Kidney (tissue), 14 donors: Measurements from ENCODE around the gene ROR1. TPM values are rescaled to one million over a fixed set of nuclear protein-coding genes. Genes with fewer than 3 reads are reported as not detected.

Experiments used
- DNase-seq, 5 donors: peaks; one replicate each; pipeline ENCODE4 v3.0.0-alpha.2; 2013 to 2020
- FAIRE-seq: peaks from 2 replicates; lab custom pipeline; 2012; peaks lifted over from hg19 to GRCh38; lab: Jason Lieb, UNC
- H3K27ac ChIP-seq, 2 donors: one replicate each; pipeline ENCODE4 v1.7.0; 2013; ENCODE audit warnings: low read depth in 2 of 2, low read length in 2 of 2, inconsistent platforms in 1 of 2
- H3K27me3 ChIP-seq: one replicate; pipeline ENCODE4 v1.7.1; 2013; ENCODE audit warnings: low read length, inconsistent platforms; ENCODE audit not compliant: control insufficient read depth, insufficient read depth
- H3K36me3 ChIP-seq, 3 donors: one replicate each; pipeline versions ENCODE4 v1.7.0 to v1.7.1; 2013; ENCODE audit warnings: low read length in 3 of 3, control low read depth in 1 of 3, inconsistent platforms in 1 of 3; ENCODE audit not compliant: insufficient read depth in 3 of 3, control insufficient read depth in 2 of 3
- H3K4me1 ChIP-seq, 3 donors: one replicate each; pipeline versions ENCODE4 v1.7.0 to v1.7.1; 2013; ENCODE audit warnings: low read length in 3 of 3, inconsistent platforms in 1 of 3, low read depth in 1 of 3; ENCODE audit not compliant: control insufficient read depth in 2 of 3, insufficient read depth in 2 of 3
- H3K4me3 ChIP-seq, 3 donors: one replicate each; pipeline versions ENCODE4 v1.7.0 to v1.8.1; 2013; ENCODE audit warnings: low read length in 3 of 3, control low read depth in 1 of 3, inconsistent platforms in 1 of 3
- H3K9ac ChIP-seq, 3 donors: one replicate each; pipeline versions ENCODE4 v1.7.0 to v1.7.1; 2013; ENCODE audit warnings: low read length in 3 of 3, control low read depth in 1 of 3, inconsistent platforms in 1 of 3
- H3K9me3 ChIP-seq, 3 donors: one replicate each; pipeline versions ENCODE4 v1.7.0 to v1.7.1; 2013; ENCODE audit warnings: low read length in 3 of 3, control low read depth in 1 of 3, inconsistent platforms in 1 of 3; ENCODE audit not compliant: control insufficient read depth in 2 of 3, insufficient read depth in 1 of 3
- intact Hi-C: fragments of 100-400 bp; cut with DNase I; formaldehyde crosslinking; loops from one replicate; pipeline ENCODE4 v1.11.1; 2022
- polyA plus RNA-seq: library from polyadenylated mRNA; stranded (reverse); fragments of 350-450 nt; fragmentation: Illumina TruSeq; extraction: RNeasy Lipid Tissue Mini Kit (QIAGEN cat#74804); gene quantifications from one replicate; pipeline ENCODE4 v1.2.3, GENCODE V29; 2014; ENCODE audit warnings: low read depth, low replicate concordance; ENCODE audit not compliant: insufficient read depth
- total RNA-seq: library from RNA; stranded (reverse); fragmentation: NEBNext Ultra II Directional; extraction: Animal tissue kit (Norgen Biotek cat#: 25700); gene quantifications from one replicate; pipeline ENCODE4 v1.2.1, GENCODE V29; 2021
- TF ChIP-seq, protein P1 (sequence below): IDR thresholded peaks from 3 replicates; pipeline ENCODE4 v1.5.1; 2012; ENCODE audit warnings: mild to moderate bottlenecking, moderate library complexity, borderline replicate concordance; ENCODE audit not compliant: insufficient read depth; ENCODE audit errors: extremely low read depth
- donor health status: control.
- donor health status: control.
- donor health status: control.
- donor health status: control.
- donor health status: control.
- donor health status: DM: yes; HTN: yes; CAD: no.
- donor health status: Normal renal cell carcinoma (clear cell type).

The ROR1 gene
- total and polyA plus RNA-seq, 2 donors from 2014 or later: 0.77 to 8.0 TPM

GRCh38 chr1:63774617-63775417 lies 1.0 kb downstream of the ROR1 start:
- Histone ChIP-seq H3K4me3 (peak overlapping the region; percentile 63 to 71 (median 68)), H3K9me3 (no peaks in the 10 kb centered on the region), H3K27me3 (no peaks in the 10 kb centered on the region), H3K36me3 (no peaks in the 10 kb centered on the region), H3K4me1 (peaks cover 0 to 4% (median 0%) of the 10 kb centered on the region in 3 donors), H3K9ac (peak overlapping the region in 2 of 3 donors; percentile 17 to 50), H3K27ac (peak overlapping the region; percentile 29 to 49)
- intact Hi-C loops: loop anchor here (10.0 kb wide), 1 partner anchor 360 kb away; no protein-coding TSS in a partner anchor
- FAIRE-seq: no peak
- TF ChIP-seq, protein P1, sequence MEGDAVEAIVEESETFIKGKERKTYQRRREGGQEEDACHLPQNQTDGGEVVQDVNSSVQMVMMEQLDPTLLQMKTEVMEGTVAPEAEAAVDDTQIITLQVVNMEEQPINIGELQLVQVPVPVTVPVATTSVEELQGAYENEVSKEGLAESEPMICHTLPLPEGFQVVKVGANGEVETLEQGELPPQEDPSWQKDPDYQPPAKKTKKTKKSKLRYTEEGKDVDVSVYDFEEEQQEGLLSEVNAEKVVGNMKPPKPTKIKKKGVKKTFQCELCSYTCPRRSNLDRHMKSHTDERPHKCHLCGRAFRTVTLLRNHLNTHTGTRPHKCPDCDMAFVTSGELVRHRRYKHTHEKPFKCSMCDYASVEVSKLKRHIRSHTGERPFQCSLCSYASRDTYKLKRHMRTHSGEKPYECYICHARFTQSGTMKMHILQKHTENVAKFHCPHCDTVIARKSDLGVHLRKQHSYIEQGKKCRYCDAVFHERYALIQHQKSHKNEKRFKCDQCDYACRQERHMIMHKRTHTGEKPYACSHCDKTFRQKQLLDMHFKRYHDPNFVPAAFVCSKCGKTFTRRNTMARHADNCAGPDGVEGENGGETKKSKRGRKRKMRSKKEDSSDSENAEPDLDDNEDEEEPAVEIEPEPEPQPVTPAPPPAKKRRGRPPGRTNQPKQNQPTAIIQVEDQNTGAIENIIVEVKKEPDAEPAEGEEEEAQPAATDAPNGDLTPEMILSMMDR: no peak
- peak; percentile 66 to 80 (median 74) for DNase-seq

DNA sequence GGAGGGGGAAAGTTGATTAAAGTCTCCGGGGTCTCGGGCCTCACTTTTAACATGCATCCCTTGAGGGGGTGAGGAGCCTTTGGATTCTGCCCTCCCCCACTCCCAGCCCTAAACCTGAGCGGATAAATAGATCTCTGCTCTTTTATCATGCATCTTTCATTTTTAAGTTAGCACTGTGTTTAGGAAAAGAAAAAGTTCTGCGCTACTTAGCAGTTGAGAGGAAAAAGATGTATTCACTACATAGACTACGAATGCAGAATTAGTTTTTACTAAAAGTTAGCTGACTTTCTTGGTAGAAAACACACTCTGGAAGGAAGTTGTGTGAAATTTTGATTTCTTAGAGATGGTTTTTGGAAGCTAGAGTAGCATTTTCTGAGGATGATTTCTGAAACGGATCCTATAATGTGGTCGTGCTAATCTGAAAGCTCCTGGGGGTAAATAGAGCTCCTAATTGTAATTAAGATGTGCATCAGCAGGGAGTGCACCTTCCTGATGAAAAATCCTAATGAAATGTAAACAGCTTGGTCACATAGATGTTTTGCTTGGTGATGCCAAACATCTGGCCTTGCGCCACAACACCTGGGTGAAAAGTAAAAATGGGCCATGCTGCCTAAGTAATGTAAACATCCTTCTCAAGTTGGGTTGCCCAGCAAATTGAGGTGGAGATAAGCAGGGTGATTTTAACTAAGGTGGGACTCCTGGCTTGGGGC lies 1.8 kb downstream of the ROR1 start:
- Histone ChIP-seq H3K4me1 (peaks cover 0 to 4% (median 0%) of the 10 kb centered on the region in 3 donors), H3K4me3 (peak overlapping the region; percentile 63 to 71 (median 68)), H3K36me3 (no peaks in the 10 kb centered on the region), H3K9me3 (no peaks in the 10 kb centered on the region), H3K9ac (peak overlapping the region in 2 of 3 donors; percentile 17 to 50), H3K27ac (no peak overlapping the region), H3K27me3 (no peaks in the 10 kb centered on the region)
- DNase-seq: peak in 1 of 5 donors; percentile 46
- intact Hi-C loops: loop anchor here (10.0 kb wide), 1 partner anchor 359 kb away; no protein-coding TSS in a partner anchor
- TF ChIP-seq, protein P1: no peak
- no peak for FAIRE-seq

DNA sequence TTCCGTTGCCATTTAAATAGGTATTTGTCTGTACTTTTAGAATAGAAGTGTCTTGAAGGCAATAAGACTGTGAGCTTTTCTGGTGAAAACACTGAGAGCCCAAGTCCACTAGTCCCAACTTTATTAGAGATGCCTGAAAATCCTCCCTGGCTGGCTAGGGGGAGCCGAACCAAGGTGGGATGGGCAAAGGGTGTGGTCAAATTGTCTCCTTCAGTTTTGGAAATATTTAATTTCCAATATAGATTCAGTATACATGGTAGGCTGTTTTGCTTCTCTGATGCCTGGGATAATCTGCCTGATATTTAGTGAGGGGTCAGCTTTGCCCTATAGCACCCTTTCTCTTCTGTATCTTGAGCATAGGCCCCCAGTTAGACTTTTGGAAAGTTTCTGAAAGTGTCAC lies 3.5 kb downstream of the ROR1 start:
- Histone ChIP-seq H3K4me3 (no peak overlapping the region), H3K27ac (no peak overlapping the region), H3K9me3 (no peaks in the 10 kb centered on the region), H3K4me1 (peaks cover 0 to 4% (median 0%) of the 10 kb centered on the region in 3 donors), H3K36me3 (no peaks in the 10 kb centered on the region), H3K27me3 (no peaks in the 10 kb centered on the region), H3K9ac (no peak overlapping the region)
- TF ChIP-seq, protein P1: no peak
- intact Hi-C loops: loop anchor here (10.0 kb wide), 1 partner anchor 358 kb away; no protein-coding TSS in a partner anchor
- FAIRE-seq (no peak), DNase-seq (no peak)
